ENCODE data around the gene COX7B2.
A peak's percentile ranks its signal among the peaks of the same experiment; 100 is the strongest.

The COX7B2 gene

GRCh38 chr4:46886711-46887110, 22.3 kb downstream of the COX7B2 start:
- DNase-seq = no peak

DNA sequence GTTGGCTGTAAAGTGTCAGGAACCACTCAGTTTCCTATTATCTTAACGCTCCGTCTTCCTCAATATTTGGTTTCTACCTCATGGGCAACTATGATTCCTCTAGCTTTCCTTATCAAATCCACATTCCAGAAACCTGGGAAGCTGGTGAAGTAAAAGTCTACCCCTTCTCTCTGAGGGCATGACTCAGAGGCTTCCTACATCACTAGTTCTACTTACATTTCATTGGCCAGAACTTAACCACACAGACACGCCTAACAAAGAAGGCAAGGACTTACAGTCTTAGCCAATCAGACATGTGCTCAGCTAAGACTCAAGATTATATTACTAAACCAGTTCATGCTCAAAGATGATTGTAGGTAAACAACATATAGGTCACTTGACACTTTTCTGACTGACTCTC, 30.4 kb downstream of the COX7B2 start:
- DNase-seq = no peak

- DNase-seq = no peak
Measured at GRCh38 chr4:46874811-46875210, 34.2 kb downstream of the COX7B2 start.

DNA sequence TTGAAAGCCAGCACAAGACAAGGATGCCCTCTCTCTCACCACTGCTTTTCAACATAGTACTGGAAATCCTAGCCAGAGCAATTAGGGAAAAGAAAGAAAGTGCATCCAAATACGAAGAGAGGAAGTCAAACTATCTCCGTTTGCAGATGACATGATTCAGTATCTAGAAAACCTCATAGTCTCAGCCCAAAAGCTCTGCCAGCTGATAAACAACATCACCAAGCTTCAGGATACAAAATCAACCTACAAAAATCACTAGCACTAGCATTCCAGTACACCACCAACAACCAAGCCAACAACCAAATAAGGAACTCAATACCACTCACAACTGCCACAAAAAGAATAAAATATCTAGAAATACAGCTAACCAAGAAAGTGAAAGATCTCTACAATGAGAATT, 38.6 kb downstream of the COX7B2 start:
- DNase-seq = no peak

- no peak for DNase-seq
Measured at GRCh38 chr4:46856333-46856732, 52.7 kb downstream of the COX7B2 start.

DNA sequence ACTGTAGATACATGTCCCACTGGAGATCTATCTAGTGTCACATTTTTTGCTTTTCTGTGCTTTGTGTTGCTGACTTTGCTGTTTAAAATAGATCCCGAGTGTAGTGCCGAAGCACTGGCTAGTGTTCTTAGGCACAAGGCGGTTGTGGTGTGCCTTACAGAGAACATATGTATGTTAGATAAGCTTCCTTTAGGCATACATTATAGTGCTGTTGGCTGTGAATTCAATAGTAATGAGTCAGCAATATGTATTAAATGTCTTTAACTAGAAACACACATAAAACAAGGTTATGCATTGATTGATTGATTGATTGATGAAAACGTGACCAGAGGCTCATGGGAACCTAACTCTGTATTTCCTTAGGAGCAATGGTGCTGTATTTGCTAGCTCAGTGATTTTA, 56.2 kb downstream of the COX7B2 start:
- no peak for DNase-seq

- DNase-seq = no peak
Measured at GRCh38 chr4:46850026-46850425, 59.0 kb downstream of the COX7B2 start.

- peak; percentile 21 for DNase-seq
Measured at GRCh38 chr4:46844325-46844917, 64.6 kb downstream of the COX7B2 start.

DNA sequence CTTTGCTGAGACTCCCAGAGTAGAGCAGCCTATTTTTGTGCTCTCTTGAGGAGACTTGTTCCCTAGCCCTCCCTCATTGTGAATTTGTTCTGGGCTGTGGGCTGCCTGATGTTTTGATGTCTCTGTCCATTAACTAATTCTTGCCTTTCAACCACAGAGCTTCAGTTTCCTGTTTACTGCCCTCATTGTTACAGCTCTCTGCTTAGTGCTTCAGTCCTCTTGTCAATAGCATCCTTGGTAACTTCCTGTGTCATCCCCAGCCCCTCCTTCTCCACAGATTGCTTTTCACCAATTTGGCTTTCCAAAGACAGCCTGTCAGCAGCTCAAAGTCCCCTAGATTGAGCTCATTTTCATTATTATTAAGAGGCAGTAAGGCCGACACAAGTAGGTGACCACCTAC, 69.9 kb downstream of the COX7B2 start:
- DNase-seq = no peak

- DNase-seq = no peak
Measured at GRCh38 chr4:46837639-46838038, 71.4 kb downstream of the COX7B2 start.

GRCh38 chr4:46836584-46836983, 72.5 kb downstream of the COX7B2 start:
- no peak for DNase-seq

GRCh38 chr4:46830971-46831454, 78.0 kb downstream of the COX7B2 start:
- no peak for DNase-seq

- DNase-seq = no peak
Measured at GRCh38 chr4:46820154-46820553, 88.9 kb downstream of the COX7B2 start.

DNA sequence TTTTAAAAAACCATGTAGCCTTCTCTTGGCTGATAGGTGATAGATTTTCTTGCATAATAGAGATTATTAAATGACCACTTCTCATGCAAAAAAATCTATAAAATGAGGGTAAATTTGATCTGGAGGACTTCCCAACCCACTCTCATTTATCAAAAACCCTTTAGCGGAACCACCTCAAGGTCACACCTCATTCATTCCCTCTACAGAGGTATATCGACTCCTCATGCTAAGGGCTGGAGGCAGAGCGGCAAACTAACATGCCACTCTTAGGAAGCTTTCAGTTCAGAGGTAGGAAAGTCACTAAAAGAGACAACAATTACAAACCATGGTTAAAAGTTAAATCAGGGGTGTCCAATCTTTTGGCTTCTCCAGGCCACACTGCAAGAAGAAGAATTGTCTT, 90.0 kb downstream of the COX7B2 start:
- no peak for DNase-seq

DNA sequence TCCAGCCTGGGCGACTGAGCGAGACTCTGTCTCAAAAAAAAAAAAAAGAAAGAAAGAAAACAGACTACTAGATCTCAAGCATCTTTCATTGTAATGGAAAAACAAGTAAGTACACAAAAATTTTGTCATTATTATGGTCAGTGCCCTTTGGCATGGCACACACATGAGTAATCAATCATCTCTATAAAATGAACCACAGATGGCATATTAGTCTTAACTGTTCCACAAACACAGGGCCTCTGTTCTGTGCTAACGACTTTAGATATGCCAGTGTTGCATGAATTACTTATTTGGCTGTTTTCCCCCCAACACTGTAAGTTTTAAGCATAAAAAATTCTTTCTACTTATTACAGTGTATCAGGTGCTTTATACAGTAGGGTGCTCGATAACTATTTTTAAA, 90.4 kb downstream of the COX7B2 start:
- DNase-seq = no peak

GRCh38 chr4:46817806-46818205, 91.2 kb downstream of the COX7B2 start:
- no peak for DNase-seq

DNA sequence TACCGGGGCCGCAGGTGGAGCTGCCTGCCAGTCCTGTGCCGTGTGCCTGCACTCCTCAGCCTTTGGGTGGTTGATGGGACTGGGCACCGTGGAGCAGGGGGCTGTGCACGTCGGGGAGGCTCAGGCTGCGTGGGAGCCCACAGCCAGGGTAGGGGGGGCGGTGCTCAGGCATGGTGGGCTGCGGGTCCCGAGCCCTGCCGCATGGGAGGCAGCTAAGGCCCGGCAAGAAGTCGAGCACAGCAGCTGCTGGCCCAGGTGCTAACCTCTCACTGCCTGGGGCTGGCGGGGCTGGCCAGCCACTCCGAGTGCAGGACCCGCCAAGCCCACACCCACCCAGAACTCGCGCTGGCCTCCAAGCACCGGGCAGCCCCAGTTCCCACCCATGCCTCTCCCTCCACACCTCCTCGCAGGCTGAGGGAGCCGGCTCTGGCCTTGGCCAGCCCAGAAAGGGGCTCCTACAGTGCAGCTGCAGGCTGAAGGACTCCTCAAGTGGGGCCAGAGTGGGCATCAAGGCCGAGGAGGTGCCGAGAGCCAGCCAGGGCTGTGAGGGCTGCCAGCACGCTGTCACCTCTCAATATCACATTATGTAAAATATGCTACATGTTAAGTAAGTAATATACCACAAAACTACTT, 104.1 kb downstream of the COX7B2 start:
- DNase-seq = no peak

DNA sequence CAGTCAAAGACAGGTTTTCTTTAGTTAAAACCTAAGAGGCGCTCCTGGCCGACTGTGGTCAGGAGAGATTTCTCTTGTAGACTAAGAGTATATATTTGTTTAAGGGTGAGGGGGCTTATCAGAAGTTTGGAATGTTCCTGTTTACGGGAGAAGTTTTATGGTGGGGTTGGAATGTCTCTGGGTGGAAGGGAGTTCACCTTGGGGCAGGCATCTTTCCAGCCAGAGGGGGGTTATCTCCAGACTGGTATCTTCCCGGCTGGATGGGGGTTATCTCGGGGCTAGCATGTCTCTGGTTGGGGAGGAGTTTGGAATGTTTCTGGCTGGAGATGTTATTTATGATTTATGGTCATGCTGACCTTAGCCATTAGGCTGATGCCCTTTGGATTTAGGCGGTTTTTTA, 116.0 kb downstream of the COX7B2 start:
- DNase-seq = no peak

DNA sequence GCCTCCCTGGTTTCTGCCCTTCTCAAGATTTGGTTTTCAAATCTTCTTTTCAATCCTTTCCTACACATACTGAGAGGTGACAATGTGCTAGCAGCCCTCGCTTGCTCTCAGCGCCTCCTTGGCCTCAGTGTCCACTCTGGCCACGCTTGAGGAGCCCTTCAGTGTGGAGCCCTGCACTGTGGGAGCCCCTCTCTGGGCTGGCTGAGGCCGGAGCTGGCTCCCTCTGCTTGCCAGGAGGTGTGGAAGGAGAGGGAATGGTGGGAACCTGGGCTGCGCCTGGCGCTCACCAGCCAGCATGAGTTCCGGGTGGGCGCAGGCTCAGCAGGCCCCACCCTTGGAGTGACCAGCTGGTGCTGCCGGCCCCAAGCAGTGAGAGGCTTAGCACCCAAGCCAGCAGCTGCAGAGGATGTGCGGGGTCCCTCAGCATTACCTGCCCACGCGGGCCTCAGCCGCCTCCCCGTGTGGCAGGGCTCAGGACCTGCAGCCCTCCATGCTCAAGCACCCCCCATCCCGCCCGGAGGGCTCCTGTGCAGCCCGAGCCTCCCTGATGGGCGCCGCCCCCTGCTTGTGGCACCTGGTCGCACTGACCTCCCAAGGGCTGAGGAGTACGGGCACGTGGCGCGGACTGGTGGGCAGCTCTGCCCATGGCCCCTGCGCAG, 127.5 kb downstream of the COX7B2 start:
- DNase-seq = no peak

DNA sequence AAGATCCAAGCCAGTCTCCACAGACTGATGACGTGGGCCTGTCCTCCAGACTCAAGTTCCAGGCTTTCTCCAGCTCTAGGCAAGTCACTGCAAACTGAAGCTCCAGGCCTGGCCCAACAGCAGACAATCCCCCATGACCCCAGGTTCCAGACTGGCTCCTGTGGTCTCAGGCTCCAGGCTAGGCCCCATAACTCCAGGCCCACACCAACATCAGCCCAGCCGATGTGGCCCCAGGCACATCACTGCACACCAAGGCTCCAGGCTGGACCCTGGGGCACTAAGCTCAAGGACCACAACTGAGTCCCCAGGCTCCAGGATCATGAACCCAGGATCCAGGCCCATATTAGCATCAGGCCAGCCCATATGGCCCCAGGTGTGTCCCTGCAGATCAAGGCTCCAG, 143.6 kb downstream of the COX7B2 start:
- no peak for DNase-seq

- no peak for DNase-seq
Measured at GRCh38 chr4:46730075-46730474, 179.0 kb downstream of the COX7B2 start.

GRCh38 chr4:46720055-46720454, 189.0 kb downstream of the COX7B2 start:
- no peak for DNase-seq

DNA sequence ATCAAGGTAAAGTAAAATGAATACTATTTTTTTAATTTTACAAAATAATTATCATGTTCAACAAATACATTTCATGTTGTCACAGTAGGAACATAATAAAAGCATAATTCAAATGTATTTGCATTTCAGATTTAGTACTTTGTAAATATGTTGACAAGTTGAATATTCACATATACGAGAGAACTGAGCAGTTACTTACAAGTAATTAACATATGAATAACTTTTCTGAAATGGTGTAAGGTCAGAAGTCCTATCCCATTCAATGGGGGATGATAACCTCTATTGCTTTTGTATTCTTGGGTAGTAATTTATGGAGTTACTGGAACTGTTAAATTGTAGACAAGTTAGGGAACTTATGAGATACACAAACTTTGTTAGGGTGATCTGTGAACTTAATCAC, 191.1 kb downstream of the COX7B2 start:
- no peak for DNase-seq

- no peak for DNase-seq
Measured at GRCh38 chr4:46715468-46715867, 193.6 kb downstream of the COX7B2 start.

DNA sequence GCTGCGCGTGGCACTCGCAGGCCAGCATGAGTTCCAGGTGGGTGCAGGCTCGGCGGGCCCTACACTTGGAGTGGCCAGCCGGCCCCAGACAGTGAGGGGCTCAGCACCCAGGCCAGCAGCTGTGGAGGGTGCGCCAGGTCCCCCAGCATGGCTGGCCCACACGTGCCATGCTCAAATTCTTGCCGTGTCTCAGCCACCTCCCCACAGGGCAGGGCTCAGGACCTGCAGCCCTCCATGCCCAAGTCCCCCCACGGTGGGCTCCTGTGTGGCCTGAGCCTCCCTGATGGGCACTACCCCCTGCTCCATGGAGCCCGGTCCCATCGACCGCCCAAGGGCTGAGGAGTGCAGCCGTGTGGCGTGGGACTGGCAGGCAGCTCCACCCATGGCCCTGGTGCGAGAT, 210.2 kb downstream of the COX7B2 start:
- DNase-seq = no peak
